HepG2 (cell line): ENCODE data around the gene AIF1. TPM values are rescaled to one million over a fixed set of nuclear protein-coding genes. Genes with fewer than 3 reads are reported as not detected.

Experiments
- GZF1 ChIP-seq: sonication (generic); formaldehyde crosslinking; IDR thresholded peaks from 2 replicates; pipeline ENCODE4 v1.5.1; 2020; ENCODE audit warnings: mild to moderate bottlenecking, missing genetic modification reagents
- HES4 ChIP-seq: sonication (generic); formaldehyde crosslinking; IDR thresholded peaks from 2 replicates; pipeline ENCODE4 v1.9.0; 2021; ENCODE audit warnings: mild to moderate bottlenecking, missing genetic modification reagents, borderline replicate concordance
- KMT2A ChIP-seq: sonication (generic); formaldehyde crosslinking; IDR thresholded peaks from 2 replicates; pipeline ENCODE4 v1.4.0; 2020; ENCODE audit warnings: missing genetic modification reagents
- MTA1 ChIP-seq: sonication (generic); formaldehyde crosslinking; IDR thresholded peaks from 2 replicates; pipeline ENCODE4 v1.4.0; 2020; ENCODE audit warnings: missing genetic modification reagents, mild to moderate bottlenecking, borderline replicate concordance
- MZF1 ChIP-seq: sonication (generic); formaldehyde crosslinking; IDR thresholded peaks from 2 replicates; pipeline ENCODE4 v1.8.1; 2023; ENCODE audit warnings: mild to moderate bottlenecking, missing genetic modification reagents, borderline replicate concordance
- NAIF1 ChIP-seq: sonication (generic); formaldehyde crosslinking; IDR thresholded peaks from 2 replicates; pipeline ENCODE4 v1.5.0; 2020; ENCODE audit warnings: mild to moderate bottlenecking, missing genetic modification reagents, borderline replicate concordance
- SALL1 ChIP-seq: sonication (generic); formaldehyde crosslinking; IDR thresholded peaks from 2 replicates; pipeline ENCODE4 v1.8.0; 2022; ENCODE audit warnings: mild to moderate bottlenecking, missing genetic modification reagents
- TBP ChIP-seq: sonication (generic); formaldehyde crosslinking; IDR thresholded peaks from 2 replicates; pipeline ENCODE4 v1.5.0; 2020; ENCODE audit warnings: missing genetic modification reagents
- ZNF333 ChIP-seq: sonication (generic); formaldehyde crosslinking; IDR thresholded peaks from 2 replicates; pipeline ENCODE4 v1.4.0; 2020; ENCODE audit warnings: mild to moderate bottlenecking, missing genetic modification reagents, borderline replicate concordance
- ZNF383 ChIP-seq: sonication (generic); formaldehyde crosslinking; IDR thresholded peaks from 2 replicates; pipeline ENCODE4 v1.4.0; 2020; ENCODE audit warnings: missing genetic modification reagents, mild to moderate bottlenecking, borderline replicate concordance
- ZNF547 ChIP-seq: sonication (generic); formaldehyde crosslinking; IDR thresholded peaks from 2 replicates; pipeline ENCODE4 v1.5.1; 2020; ENCODE audit warnings: mild to moderate bottlenecking, missing genetic modification reagents
- ZSCAN12 ChIP-seq: sonication (generic); formaldehyde crosslinking; IDR thresholded peaks from 2 replicates; pipeline ENCODE4 v1.9.0; 2021; ENCODE audit warnings: mild to moderate bottlenecking, missing genetic modification reagents
- polyA plus RNA-seq, 8 experiments: library from polyadenylated mRNA; depleted of rRNA in 3 of 8; stranded (reverse) in 7 of 8; unstranded in 1 of 8; fragments of >200 nt; fragmentation: Illumina TruSeq in 4 of 8; extraction: Trizol in 4 of 8; gene quantifications; 2 replicates each; pipeline versions ENCODE4 v1.2.1 to v1.2.3, GENCODE V29; 2011 to 2016; ENCODE audit warnings: low read depth in 4 of 8, missing spikeins in 1 of 8, mixed read lengths in 1 of 8; ENCODE audit not compliant: insufficient read depth in 1 of 8
- total RNA-seq, 5 experiments: library from RNA; depleted of rRNA; stranded (reverse); fragments of >200 nt; fragmentation: Illumina TruSeq; extraction: Trizol; gene quantifications; 2 replicates each; pipeline ENCODE4 v1.2.3, GENCODE V29; 2016; ENCODE audit warnings: low read depth in 1 of 5
- TF ChIP-seq, protein P1 (sequence below): sonication (generic); formaldehyde crosslinking; IDR thresholded peaks from 2 replicates; pipeline ENCODE4 v1.5.1; 2020; ENCODE audit warnings: mild to moderate bottlenecking, missing genetic modification reagents, moderate library complexity
- TF ChIP-seq, protein P2 (sequence below): IDR thresholded peaks from 2 replicates; pipeline ENCODE4 v1.6.1; 2016; ENCODE audit warnings: low read depth, control low read depth
- TF ChIP-seq, protein P3 (sequence below): sonication (generic); formaldehyde crosslinking; IDR thresholded peaks from 2 replicates; pipeline ENCODE4 v1.5.0; 2020; ENCODE audit warnings: missing genetic modification reagents, mild to moderate bottlenecking, borderline replicate concordance
- TF ChIP-seq, protein P4 (sequence below): sonication (generic); formaldehyde crosslinking; conservative IDR thresholded peaks from 2 replicates; pipeline ENCODE4 v1.4.0; 2020; ENCODE audit warnings: missing genetic modification reagents
- TF ChIP-seq, protein P5 (sequence below), 2 experiments: IDR thresholded peaks; 2 replicates each; pipeline ENCODE4 v1.6.1; 2011 to 2012; ENCODE audit warnings: low read length in 2 of 2, borderline replicate concordance in 1 of 2, low read depth in 1 of 2, mild to moderate bottlenecking in 1 of 2, moderate library complexity in 1 of 2

Gene AIF1
- total and polyA plus RNA-seq, 2 of the 13 experiments (the other 11 are each of a cell fraction or from before 2014, with no cell fraction given): 1.5 TPM; not detected in 1

DNA sequence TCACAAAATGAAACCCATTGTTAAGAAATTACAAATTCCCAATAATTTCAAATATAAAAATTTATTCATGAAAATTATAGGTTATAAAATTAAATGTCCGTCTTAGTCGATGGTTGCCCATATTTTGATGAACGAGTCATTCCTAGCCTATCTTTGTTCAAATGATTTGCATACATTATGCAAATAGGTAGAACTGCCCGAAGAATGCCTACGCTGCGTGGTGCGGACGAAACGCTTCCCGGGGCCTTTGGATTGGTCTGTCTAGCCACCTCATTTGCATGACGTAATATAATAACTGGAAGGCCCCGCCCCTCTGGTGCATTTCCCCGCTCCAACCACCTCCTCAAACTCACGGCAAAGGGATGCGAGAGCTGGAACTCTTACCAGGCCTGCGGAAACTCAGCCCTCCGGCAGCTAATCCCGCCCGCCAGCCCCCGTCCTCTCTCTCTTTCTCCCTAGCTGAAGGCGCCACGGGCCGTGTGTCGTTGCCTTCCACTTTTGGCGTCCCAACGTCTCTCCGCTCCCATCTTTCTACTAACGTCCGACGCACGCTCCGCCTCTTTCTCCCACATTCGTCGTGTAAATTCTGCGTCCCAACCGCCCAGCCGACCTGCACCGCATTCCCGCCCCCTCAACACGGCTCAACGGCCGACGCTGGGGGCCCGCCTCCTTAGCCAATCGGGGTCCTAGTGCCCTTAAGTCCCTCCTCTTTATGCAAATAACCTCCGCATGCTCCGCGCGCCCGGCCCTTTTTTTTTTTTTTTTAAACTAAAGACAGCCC lies 5.0 kb downstream of the AIF1 start (continued):
- TF ChIP-seq, protein P1, sequence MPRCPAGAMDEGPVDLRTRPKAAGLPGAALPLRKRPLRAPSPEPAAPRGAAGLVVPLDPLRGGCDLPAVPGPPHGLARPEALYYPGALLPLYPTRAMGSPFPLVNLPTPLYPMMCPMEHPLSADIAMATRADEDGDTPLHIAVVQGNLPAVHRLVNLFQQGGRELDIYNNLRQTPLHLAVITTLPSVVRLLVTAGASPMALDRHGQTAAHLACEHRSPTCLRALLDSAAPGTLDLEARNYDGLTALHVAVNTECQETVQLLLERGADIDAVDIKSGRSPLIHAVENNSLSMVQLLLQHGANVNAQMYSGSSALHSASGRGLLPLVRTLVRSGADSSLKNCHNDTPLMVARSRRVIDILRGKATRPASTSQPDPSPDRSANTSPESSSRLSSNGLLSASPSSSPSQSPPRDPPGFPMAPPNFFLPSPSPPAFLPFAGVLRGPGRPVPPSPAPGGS (CRISPR knock-in tag): 0 out of 2 replicates have a peak, but pooled peaks have one; percentile 6
- TF ChIP-seq ZNF547 (CRISPR knock-in tag) (no peak; the same call in 1 of the 2 replicates), NAIF1 (CRISPR knock-in tag) (peak; percentile 91), MTA1 (CRISPR knock-in tag) (peak; percentile 69; the same call in 1 of the 2 replicates), MZF1 (CRISPR knock-in tag) (no peak), TBP (CRISPR knock-in tag) (no peak), HES4 (CRISPR knock-in tag) (peak; percentile 69; the same call in 1 of the 2 replicates), KMT2A (CRISPR knock-in tag) (no peak), ZSCAN12 (CRISPR knock-in tag) (no peak), ZNF383 (CRISPR knock-in tag) (no peak; the same call in 1 of the 2 replicates), SALL1 (CRISPR knock-in tag) (peak; percentile 73), ZNF333 (CRISPR knock-in tag) (no peak), GZF1 (CRISPR knock-in tag) (peak; percentile 71)
- TF ChIP-seq, protein P2, sequence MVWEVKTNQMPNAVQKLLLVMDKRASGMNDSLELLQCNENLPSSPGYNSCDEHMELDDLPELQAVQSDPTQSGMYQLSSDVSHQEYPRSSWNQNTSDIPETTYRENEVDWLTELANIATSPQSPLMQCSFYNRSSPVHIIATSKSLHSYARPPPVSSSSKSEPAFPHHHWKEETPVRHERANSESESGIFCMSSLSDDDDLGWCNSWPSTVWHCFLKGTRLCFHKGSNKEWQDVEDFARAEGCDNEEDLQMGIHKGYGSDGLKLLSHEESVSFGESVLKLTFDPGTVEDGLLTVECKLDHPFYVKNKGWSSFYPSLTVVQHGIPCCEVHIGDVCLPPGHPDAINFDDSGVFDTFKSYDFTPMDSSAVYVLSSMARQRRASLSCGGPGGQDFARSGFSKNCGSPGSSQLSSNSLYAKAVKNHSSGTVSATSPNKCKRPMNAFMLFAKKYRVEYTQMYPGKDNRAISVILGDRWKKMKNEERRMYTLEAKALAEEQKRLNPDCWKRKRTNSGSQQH (CRISPR knock-in tag): no peak
- TF ChIP-seq, protein P3, sequence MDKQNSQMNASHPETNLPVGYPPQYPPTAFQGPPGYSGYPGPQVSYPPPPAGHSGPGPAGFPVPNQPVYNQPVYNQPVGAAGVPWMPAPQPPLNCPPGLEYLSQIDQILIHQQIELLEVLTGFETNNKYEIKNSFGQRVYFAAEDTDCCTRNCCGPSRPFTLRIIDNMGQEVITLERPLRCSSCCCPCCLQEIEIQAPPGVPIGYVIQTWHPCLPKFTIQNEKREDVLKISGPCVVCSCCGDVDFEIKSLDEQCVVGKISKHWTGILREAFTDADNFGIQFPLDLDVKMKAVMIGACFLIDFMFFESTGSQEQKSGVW: no peak
- TF ChIP-seq, protein P4, sequence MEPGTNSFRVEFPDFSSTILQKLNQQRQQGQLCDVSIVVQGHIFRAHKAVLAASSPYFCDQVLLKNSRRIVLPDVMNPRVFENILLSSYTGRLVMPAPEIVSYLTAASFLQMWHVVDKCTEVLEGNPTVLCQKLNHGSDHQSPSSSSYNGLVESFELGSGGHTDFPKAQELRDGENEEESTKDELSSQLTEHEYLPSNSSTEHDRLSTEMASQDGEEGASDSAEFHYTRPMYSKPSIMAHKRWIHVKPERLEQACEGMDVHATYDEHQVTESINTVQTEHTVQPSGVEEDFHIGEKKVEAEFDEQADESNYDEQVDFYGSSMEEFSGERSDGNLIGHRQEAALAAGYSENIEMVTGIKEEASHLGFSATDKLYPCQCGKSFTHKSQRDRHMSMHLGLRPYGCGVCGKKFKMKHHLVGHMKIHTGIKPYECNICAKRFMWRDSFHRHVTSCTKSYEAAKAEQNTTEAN (CRISPR knock-in tag): peak; percentile 78
- TF ChIP-seq, protein P5, sequence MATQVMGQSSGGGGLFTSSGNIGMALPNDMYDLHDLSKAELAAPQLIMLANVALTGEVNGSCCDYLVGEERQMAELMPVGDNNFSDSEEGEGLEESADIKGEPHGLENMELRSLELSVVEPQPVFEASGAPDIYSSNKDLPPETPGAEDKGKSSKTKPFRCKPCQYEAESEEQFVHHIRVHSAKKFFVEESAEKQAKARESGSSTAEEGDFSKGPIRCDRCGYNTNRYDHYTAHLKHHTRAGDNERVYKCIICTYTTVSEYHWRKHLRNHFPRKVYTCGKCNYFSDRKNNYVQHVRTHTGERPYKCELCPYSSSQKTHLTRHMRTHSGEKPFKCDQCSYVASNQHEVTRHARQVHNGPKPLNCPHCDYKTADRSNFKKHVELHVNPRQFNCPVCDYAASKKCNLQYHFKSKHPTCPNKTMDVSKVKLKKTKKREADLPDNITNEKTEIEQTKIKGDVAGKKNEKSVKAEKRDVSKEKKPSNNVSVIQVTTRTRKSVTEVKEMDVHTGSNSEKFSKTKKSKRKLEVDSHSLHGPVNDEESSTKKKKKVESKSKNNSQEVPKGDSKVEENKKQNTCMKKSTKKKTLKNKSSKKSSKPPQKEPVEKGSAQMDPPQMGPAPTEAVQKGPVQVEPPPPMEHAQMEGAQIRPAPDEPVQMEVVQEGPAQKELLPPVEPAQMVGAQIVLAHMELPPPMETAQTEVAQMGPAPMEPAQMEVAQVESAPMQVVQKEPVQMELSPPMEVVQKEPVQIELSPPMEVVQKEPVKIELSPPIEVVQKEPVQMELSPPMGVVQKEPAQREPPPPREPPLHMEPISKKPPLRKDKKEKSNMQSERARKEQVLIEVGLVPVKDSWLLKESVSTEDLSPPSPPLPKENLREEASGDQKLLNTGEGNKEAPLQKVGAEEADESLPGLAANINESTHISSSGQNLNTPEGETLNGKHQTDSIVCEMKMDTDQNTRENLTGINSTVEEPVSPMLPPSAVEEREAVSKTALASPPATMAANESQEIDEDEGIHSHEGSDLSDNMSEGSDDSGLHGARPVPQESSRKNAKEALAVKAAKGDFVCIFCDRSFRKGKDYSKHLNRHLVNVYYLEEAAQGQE (IDR thresholded peaks at IDR 0.05; ENCODE audit: borderline replicate concordance in 1 of 2, low read depth in 1 of 2, low read length in 2 of 2): no peak
